ENCODE measurements around the gene ADAMTS6. TPM values are rescaled to one million over a fixed set of nuclear protein-coding genes. Genes with fewer than 3 reads are reported as not detected.

Gene ADAMTS6
- polyA plus RNA-seq, 3 donors: 0.01 TPM; not detected in 2

GRCh38 chr5:65320250-65320649 is 161.5 kb downstream of the ADAMTS6 start:
- Mint-ChIP-seq H3K4me1 (no peaks in the 10 kb centered on the region), H3K36me3 (no peaks in the 10 kb centered on the region), H3K4me3 (no peak overlapping the region), H3K27me3 (ENCODE audit: low read depth in 3 of 3) (peaks cover 0 to 2% (median 0%) of the 10 kb centered on the region in 3 donors), H3K9me3 (peaks cover 0 to 13% (median 7%) of the 10 kb centered on the region in 7 donors), H3K27ac (no peak overlapping the region)
- Histone ChIP-seq H3K4me2 (replicated peaks; ENCODE audit: extremely low read depth, low read length, poor library complexity, severe bottlenecking) (no peak overlapping the region), H3K4me1 (ENCODE audit: control insufficient read depth in 1 of 2, insufficient read depth in 2 of 2, low read length in 2 of 2) (no peaks in the 10 kb centered on the region), H3K36me3 (replicated peaks in 1 of 2; ENCODE audit: control insufficient read depth in 1 of 2, insufficient read depth in 2 of 2, low read length in 2 of 2) (no peaks in the 10 kb centered on the region), H3K9me3 (replicated peaks in 1 of 2; ENCODE audit: control insufficient read depth in 1 of 2, insufficient read depth in 1 of 2, low read length in 2 of 2) (no peaks in the 10 kb centered on the region), H3K27me3 (ENCODE audit: control insufficient read depth in 2 of 2, insufficient read depth in 2 of 2, low read length in 2 of 2) (no peaks in the 10 kb centered on the region), H3K4me3 (replicated peaks in 1 of 3; ENCODE audit: low read depth in 2 of 3, low read length in 3 of 3) (no peak overlapping the region), H3K79me2 (ENCODE audit: insufficient read depth, low read length) (no peaks in the 10 kb centered on the region), H3K27ac (ENCODE audit: low read depth in 1 of 2, low read length in 2 of 2) (no peak overlapping the region), H4K20me1 (ENCODE audit: insufficient read depth, low read length) (no peaks in the 10 kb centered on the region), H2AFZ (ENCODE audit: insufficient read depth, low read depth, low read length, poor library complexity, severe bottlenecking) (no peak overlapping the region), H3K9ac (ENCODE audit: insufficient read depth, low read length, poor library complexity, severe bottlenecking) (no peak overlapping the region)
- intact Hi-C loops (cut with micrococcal nuclease): no loop called here
- DNase-seq: no peak
- no peak for TF ChIP-seq CTCF (IDR thresholded peaks at IDR 0.05)
- WGBS (ENCODE audit: insufficient coverage): no CpG with 5 or more reads among the region's 2 CpGs

- Mint-ChIP-seq H3K9me3 (peaks cover 0 to 5% (median 0%) of the 10 kb centered on the region in 7 donors), H3K4me1 (no peaks in the 10 kb centered on the region), H3K4me3 (no peak overlapping the region), H3K27me3 (ENCODE audit: low read depth in 3 of 3) (peaks cover 0 to 4% (median 2%) of the 10 kb centered on the region in 3 donors), H3K27ac (no peak overlapping the region), H3K36me3 (no peaks in the 10 kb centered on the region)
- H3K79me2 ChIP-seq (ENCODE audit: insufficient read depth, low read length): no peaks in the 10 kb centered on the region
- no peak overlapping the region for H3K4me2 ChIP-seq (replicated peaks; ENCODE audit: extremely low read depth, low read length, poor library complexity, severe bottlenecking)
- no peaks in the 10 kb centered on the region for H3K36me3 ChIP-seq (replicated peaks in 1 of 2; ENCODE audit: control insufficient read depth in 1 of 2, insufficient read depth in 2 of 2, low read length in 2 of 2)
- TF ChIP-seq CTCF (IDR thresholded peaks at IDR 0.05): no peak
- no peaks in the 10 kb centered on the region for H4K20me1 ChIP-seq (ENCODE audit: insufficient read depth, low read length)
- peaks cover 0 to 6% of the 10 kb centered on the region in 2 donors for H3K9me3 ChIP-seq (replicated peaks in 1 of 2; ENCODE audit: control insufficient read depth in 1 of 2, insufficient read depth in 1 of 2, low read length in 2 of 2)
- H3K4me1 ChIP-seq (ENCODE audit: control insufficient read depth in 1 of 2, insufficient read depth in 2 of 2, low read length in 2 of 2): no peaks in the 10 kb centered on the region
- 90% methylated on average over 1 of the region's 1 CpG for WGBS (ENCODE audit: insufficient coverage)
- no peaks in the 10 kb centered on the region for H3K27me3 ChIP-seq (ENCODE audit: control insufficient read depth in 2 of 2, insufficient read depth in 2 of 2, low read length in 2 of 2)
- no peak overlapping the region for H2AFZ ChIP-seq (ENCODE audit: insufficient read depth, low read depth, low read length, poor library complexity, severe bottlenecking)
- intact Hi-C loops (cut with micrococcal nuclease): no loop called here
- H3K9ac ChIP-seq (ENCODE audit: insufficient read depth, low read length, poor library complexity, severe bottlenecking): no peak overlapping the region
- H3K27ac ChIP-seq (ENCODE audit: low read depth in 1 of 2, low read length in 2 of 2): no peak overlapping the region
- no peak overlapping the region for H3K4me3 ChIP-seq (replicated peaks in 1 of 3; ENCODE audit: low read depth in 2 of 3, low read length in 3 of 3)
- DNase-seq: no peak
These were observed 173.8 kb downstream of the ADAMTS6 start for GRCh38 chr5:65307931-65308330.

Measured in CD14-positive monocyte (primary cell).